GM21528 (cell line): ENCODE measurements around the gene HS6ST3.
"Not testable (repeated sequence)": the region's sequence is repeated elsewhere in the genome, so short reads cannot be mapped to it uniquely, and the experiment has no call there.

Source experiments
- ATAC-seq: cut with Tn5 transposase; IDR thresholded peaks from one replicate; pipeline ENCODE4 v1.9.1; 2021; ENCODE audit warnings: mild to moderate bottlenecking, moderate library complexity; ENCODE audit not compliant: unreplicated experiment, low FRiP score

The HS6ST3 gene

DNA sequence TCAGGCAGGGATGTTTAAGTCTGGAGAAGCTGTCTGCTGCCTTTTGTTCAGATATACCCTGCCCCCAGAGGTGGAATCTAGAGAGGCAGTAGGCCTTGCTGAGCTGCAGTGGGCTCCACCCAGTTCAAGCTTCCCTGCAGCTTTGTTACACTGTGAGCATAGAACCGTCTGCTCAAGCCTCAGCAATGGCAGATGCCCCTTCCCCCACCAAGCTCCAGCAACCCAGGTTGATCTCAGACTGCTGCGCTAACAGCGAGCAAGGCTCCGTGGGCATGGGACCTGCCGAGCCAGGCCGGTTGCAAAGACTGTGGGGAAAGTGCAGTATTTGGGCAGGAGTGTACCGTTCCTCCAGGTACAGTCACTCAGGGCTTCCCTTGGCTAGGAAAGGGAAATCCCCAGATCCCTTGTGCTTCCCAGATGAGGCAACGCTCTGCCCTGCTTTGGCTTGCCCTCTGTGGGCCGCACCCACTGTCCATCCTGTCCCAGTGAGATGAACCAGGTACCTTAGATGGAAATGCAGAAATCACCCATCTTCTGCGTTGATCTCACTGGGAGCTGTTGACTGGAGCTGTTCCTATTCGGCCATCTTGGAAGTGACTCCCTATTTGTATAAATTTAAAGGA is 434.6 kb downstream of the HS6ST3 start:
- ATAC-seq: not testable (repeated sequence)

DNA sequence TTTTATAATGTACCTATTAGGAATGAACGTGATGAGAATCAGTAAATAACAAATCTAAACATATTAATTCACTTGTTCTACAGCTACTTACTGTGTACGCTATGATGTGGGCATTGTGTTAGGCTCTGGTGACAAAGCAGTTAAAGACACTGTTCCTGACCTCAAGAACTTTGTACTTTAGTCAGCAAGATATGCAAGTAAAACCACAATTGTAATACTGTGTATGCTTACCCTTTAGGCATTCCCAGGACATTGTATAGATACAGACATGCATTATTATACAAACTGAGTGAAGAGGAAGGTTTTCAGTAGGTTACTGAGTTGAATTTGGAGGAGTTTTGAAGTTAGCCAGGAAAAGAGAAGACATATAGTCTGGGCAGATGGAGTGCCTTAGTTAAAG is 435.8 kb downstream of the HS6ST3 start:
- no peak for ATAC-seq

DNA sequence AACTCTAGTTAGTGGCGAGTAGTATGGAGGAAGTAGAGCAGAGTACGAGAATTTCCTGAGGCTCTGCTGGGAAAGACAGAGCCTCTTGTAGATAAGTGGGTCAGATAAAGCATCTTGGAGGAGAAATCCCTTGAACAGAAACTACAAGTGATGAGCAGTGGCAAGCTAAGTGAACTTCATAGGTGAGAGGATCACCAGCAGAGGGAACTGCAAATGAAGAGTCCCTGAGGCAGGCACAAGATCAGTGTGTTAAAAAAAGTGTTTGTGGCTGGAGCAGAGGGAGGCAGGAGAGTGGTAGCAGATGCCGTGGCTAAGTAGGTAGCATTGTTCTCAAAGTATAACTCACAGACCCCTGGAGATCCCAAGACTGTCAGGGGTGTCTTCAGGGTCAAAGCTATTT is 437.6 kb downstream of the HS6ST3 start:
- ATAC-seq: no peak

DNA sequence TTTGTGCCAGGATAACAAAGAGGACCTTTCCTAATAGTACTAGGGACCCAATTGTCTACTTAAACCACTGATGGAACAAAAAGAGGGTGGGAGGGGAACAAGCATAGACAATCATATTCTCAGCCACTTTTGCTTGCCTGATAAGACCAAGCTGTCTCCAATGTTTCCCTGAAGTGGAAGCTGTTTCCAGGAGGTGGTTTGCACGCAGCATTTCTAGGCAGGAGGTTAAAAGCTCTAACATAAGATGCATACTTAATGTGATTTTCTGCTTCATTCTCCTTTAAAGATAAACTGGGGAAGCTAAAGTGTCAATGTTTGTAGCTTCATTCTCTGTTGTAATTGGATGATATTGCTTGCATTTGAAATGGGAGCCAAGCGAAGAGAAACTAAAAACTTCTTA is 442.9 kb downstream of the HS6ST3 start:
- no peak for ATAC-seq

DNA sequence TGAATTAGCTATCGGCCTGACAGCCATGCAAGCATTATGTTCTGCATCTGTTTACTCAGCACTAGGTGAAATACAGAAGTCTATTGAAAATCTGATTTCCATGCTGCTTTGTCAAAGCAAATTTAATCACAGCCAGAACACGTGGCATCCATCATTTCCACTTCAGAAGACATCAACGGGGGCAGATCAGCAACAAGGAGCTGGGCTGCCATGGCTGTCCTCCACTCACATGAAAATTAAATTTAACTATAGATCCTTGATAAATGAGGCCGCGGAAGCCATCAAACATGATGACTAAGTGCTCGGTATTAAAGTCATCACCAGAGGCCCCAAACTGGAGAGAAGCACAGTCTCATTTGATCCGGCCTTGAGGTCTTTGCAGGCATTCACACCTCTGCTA is 443.5 kb downstream of the HS6ST3 start:
- no peak for ATAC-seq

DNA sequence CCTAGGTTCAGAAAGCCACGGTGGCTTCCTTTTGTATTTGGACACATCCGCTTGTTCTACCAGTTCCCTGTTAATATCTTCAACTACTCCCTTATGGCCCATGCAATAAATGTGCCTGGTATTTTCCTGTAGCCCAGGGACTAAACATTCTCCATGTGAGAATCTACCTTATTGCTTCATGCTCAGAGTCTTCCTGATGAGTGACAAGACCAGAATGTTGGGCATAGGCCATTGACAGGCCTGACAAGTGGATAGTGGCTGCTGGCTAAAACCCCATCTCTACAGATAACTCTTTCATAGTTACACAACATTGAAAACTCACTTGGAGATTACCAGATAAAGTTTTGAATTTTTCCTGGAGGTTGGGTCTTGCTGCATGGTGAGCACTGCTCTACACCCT is 449.9 kb downstream of the HS6ST3 start:
- no peak for ATAC-seq

DNA sequence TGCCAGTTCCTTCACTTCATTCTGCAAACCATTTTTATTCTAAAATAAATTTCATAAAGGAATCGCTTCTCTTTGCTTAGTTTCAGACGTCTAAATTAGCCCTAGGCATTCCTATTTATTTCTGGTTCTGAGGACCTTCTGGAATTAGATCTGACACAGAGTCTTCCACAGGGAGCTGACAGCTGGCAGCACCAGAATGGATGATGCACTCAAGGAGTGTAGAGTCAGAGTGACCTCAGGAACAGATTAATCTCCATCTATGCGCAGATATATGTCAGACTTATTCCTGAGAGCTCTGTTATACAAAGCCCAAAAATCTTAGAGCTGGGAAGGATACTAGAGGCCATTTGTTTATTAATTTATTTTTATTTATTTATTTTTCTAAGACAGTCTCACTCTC is 450.8 kb downstream of the HS6ST3 start:
- ATAC-seq: no peak

DNA sequence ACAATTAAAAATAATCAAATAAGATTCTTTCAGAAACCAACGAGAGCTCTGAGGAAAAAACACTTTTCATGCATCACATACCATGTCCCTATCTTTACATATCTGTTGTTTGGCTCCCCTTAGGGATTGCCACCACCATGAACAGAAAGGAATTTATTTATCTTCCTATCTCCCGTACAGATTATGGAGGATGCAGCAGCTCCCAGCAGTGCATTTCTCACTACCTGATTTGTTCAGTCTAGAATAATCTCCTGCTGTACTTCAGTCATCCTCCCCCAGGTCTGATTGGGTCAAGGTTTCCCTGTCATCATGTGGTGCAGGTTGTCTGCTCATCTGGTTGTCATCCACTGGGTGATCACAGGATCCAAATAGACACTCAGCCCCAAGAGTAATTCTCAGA is 453.1 kb downstream of the HS6ST3 start:
- ATAC-seq: no peak

DNA sequence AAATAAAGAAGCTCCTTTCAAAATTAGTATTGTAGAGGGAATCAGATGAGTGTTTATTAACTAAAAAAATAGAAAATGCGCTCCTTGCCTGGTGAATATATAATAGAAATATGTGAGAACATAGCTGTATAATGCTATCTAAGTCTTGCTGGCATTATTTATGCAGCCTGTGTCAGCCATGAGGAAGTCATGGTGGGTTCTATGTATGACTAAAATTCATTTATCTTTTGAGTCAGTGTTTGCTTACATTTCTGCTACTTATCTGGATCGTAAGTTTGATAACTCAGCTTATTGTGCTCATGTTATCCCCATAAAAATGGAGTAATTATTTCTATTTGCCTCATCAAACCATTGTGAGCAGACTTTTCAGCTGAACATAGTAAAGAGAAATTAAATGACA is 455.1 kb downstream of the HS6ST3 start:
- ATAC-seq: no peak

DNA sequence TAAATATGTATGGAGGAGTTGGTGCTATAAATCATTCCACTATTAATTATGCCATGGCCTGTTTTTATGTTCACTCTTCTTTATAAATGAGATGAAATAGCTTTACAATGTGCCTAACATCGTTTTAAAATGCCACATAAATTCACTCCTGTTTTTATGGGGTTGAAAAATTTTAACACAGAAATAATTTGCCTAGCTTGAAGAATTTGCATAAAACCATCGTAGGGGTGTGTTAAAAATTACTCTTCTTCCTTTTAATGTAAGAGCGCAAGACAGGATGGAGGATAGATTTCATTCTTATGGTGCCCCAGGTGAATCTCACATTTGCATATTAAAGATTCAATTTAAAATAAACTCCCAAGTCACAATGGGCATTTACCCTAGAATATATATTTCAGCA is 456.6 kb downstream of the HS6ST3 start:
- no peak for ATAC-seq

DNA sequence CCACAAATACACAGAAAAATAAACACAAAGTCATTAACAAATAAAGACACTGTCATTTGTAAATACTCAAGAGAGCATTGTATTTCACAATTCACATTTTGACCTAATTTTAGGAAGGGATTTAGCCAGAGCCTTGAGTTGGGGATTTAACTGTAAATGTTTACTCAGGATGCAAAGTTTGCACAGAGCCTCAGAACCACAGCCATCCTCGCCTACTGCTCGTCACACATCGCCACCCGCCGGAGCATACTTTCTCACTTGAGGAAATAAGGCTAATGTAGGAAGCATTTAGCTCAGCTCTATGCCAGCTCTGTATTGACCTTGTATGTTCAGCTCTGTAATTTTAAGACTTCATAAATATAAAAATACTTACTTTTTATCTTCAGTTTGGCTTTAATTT is 461.6 kb downstream of the HS6ST3 start:
- ATAC-seq: no peak

DNA sequence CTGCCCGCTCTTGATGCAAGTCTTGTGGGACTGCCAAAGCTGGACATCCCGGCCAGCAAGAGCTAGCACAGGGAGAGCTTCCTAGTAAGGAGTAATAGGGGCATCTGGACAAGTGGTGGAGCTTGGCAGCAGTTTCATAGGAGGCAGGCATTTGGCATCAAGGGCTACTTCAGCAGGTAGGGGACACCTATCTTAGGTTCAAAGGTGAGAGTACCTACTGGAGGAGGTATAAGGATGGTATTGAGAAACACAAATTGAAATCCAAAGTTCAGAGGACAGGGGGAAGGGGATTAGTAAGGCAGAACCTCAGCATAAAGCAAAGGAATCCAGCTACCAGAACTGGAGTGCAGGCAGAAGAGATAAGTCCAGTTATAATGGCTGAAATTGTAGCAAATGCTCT is 462.7 kb downstream of the HS6ST3 start:
- ATAC-seq: no peak

DNA sequence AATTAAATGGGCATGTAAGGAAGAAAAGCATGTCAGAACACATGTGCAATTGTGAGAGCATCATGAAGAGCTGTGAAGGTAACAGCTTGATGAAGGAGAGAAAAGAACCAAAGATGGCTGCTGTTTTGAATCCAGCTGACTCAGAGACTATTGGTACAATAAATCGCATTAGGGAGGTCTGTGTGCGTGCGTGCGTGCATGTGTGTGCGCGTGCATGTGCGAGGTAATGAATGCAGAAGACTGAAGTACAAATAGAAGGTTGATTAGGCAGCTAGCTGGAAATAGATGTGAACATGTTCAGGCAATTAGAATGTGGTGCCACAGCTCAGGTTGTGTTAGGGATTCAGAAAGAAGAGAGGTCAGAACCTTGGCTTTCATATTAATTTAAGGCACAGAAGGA is 463.9 kb downstream of the HS6ST3 start:
- ATAC-seq: no peak

DNA sequence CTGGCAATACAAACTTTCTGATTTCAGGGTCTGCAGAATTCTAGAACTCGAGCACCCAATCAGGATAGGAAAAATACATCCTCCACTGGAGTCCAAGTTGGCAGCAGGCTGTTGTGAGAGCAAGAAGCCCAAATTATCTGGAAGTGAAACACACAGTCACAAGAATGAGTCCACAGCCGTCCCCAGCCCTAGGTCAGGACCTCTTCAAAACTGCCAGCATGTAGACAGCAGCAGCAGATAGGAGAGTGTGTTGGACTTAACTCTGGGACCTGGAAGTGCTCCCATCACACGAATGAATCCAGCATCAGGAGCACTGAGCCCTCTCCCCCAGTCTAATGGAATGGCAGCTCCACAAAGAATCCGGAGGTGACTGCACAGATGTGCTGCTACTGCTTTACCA is 483.7 kb downstream of the HS6ST3 start:
- no peak for ATAC-seq

DNA sequence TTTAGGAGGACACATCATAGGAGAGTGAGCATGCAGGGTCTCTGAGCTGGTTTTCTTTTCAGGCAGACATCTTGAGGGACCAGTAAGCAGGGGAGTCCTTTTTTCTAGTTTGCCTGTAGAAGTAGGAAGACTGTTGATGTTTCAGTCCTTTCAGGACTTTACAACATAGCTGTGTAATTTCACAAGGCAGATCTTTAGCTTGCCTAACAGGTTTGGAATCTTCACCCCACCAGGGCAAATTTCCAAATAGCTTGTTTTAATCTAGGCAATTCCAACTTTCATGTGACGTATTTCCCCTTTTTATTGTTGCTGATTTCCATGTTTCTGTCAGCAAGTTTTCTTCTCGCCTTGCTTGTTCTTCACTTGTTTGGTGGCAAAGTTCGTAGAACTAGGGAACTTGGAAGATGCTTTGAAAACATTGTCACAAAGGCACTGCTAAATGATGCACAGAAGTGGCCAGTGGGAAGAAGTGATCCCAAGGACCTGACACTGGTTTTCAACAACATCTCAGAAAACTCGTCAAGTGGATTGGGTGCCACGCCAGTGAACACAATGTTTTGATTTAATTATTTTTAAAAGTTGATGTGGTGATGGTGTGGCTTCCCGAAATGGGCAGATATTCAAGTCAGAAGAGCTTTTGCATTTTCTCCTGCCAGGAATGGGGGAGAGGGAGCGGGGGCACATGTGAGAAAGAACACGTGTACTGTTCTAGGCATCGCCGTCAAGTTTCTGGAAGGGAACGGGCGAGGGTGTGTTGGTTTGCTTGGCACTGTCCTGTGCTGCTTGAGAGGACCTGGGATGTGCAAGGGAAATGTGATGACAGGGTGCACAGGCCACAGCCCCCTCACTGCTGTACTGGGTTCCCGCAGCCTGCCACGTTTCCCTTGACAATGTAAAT is 485.8 kb downstream of the HS6ST3 start:
- no peak for ATAC-seq

DNA sequence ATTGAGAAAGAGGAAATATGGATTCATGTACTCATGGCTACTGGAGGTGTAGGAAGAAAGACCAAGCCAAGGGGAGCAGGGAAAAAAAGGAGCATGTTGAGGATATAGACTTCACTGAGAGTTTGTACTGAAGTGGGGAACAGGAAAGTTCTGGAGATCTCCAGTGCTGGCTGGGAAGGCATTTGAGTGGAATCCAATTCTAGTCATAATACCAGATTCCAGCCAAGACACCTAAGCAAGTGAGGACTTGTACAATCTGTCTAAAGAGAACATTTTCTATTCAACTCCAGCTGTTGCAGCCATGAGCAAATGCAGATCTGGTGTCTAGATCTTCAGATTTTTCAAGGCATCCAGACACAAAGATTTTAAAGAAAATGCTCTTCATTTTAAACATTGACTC is 491.8 kb downstream of the HS6ST3 start:
- ATAC-seq: no peak

DNA sequence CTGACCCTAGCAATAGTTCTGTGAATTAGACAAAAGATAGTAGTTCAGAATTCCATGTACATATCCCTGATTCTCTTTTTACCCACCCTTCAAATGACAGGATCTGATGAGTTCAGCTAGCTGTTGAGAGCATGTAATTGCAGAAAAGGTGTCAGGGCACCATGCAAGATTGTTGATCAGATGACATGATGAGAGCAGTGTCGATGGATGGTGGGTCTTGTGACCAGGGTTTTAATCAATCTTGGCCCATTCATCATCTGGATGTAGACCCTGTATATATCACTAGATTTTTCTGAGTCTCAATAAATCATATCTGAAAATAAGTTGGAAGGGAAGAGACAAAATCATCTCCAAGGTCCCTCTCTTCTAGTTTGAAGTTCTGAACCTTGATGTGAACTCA is 525.3 kb downstream of the HS6ST3 start:
- no peak for ATAC-seq

DNA sequence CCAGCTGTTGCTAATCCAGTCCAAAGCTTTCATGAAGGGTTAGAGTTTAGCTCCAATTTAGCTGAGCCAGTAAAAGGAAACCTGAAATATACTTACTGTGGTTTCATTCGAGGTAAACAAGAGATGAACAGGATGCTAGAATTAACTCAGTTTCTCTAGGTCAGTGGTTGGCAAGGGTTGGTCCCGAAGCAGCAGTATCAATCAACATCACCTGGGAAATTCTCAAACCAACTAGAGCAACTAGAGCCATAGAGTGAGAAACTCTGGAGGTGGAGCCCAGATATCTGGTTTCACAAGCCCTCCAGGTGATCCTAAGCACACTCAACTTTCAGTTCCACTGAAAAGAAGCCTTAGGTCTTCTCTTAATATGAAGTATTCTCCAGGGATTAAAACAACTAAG is 527.6 kb downstream of the HS6ST3 start:
- no peak for ATAC-seq

DNA sequence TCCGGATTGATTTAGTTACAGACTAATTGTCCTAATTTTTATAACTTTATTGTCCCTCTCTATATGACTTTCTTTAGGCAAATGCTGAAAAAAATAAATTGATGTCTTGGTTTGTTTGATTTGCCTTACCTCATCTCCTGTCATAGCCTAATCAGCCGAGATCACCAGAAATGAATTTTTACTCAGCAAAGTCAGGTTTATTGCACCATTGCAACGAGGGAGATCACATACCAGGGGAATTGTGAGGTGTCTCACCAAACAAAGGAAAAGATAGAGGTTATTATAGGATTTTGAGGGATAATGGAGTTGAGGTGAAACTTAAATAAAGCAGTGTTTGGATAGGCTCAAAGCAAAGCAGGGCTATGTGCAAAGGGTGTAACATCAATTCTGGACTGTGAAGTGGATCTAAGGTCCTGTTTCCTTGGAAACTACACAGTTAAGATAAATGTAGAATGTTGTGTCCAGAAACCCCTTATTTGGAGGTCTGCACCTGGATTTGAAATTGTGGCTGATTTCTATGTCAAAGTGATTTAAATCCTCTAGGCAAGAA is 531.8 kb downstream of the HS6ST3 start:
- ATAC-seq: no peak

DNA sequence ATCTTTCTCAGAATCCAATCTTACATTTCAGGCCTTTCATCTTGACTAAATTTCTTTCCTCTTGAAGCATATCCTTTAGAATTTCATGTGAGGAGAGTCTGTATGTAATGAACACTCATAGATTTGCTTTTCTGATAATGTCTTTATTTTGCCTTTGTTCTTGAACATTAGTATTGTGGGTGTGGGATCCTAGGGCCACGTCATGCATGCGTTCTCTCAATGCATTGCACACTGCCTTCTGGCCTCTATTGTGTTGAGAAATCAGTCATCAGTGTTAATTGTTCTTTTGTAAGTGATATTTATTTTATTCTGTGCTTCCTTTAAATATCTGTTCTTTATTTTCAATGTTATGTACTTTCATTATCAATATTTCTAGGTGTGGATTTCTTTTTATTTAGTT is 539.4 kb downstream of the HS6ST3 start:
- no peak for ATAC-seq

DNA sequence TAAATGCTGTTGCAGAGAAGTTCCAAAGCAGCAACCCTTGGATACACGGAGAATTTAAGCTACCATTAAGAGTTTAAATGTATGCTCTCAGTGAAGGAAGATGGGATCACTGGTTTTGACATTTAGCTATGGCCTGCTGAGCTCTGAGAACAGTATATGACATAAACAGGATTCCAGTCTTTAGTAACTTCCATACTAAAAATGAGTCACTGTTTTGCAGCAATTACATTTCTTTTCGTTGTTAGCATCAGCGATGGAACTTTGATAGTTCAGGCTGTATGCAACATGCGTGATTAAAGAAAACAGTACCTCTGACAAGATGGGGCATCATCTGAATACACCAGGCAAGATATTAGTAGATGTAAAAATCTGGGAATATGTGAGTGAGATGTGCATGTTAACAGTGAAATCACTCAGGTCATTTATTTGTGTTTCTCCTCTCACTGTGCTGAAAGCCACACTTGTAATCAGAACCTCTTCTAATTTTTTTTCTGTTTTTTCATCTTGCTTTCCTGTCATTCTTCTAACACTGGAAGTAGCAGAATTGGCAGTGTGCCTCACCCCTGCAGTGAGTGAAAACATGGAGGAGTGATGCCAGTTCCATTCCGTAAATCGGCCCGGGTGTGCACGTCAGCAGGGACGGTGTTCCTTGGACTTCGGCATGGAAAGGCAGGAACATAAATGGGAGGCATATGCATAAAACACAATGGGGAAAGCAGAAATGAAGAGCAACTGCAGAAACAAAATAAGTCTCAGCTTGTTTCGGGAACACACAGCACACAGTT is 542.8 kb downstream of the HS6ST3 start:
- ATAC-seq: no peak
